HepG2 (cell line): Measurements from ENCODE around the gene FHDC1. TPM values are rescaled to one million over a fixed set of nuclear protein-coding genes. Genes with fewer than 3 reads are reported as not detected.

Source experiments
- ATAC-seq: fragments of 200-7000 bp; cut with Tn5 transposase; 3 replicates; pipeline ENCODE4 v1.9.1; 2020; ENCODE audit warnings: mild to moderate bottlenecking, moderate library complexity
- BruUV-seq: library from RNA; stranded (reverse); fragments of 400-500 nt; replicated peaks from 2 replicates; lab custom pipeline; 2021; lab: Mats Ljungman, UMichigan
- CTCF ChIA-PET: fragments of 300-600 bp; formaldehyde crosslinking; extraction: SDS; loops from one replicate; lab custom pipeline; 2021; ENCODE audit warnings: low total read pairs, inconsistent platforms, low intra/inter-chr PET ratio; lab: Yijun Ruan, JAX
- POLR2A ChIA-PET: fragments of 350-600 bp; sonication (Branson Sonifier 250); formaldehyde crosslinking; loops from one replicate; lab custom pipeline; 2020; ENCODE audit warnings: antibody characterized with exemption, inconsistent platforms; lab: Yijun Ruan, JAX
- DNase-seq: peaks from one replicate; pipeline ENCODE4 v3.0.0-alpha.2; 2015; ENCODE audit warnings: low spot score
- FAIRE-seq: peaks from 3 replicates; lab custom pipeline; 2011; peaks lifted over from hg19 to GRCh38; lab: Jason Lieb, UNC
- H2AFZ ChIP-seq: one replicate; pipeline ENCODE4 v1.6.1; 2011; ENCODE audit warnings: low read length, inconsistent platforms
- H3K27ac ChIP-seq: fragments of 300-600 bp; 3 replicates; pipeline ENCODE4 v1.8.0; 2011; ENCODE audit warnings: mixed run types, mild to moderate bottlenecking, mixed read lengths, low read length, inconsistent platforms; ENCODE audit not compliant: insufficient read depth; ENCODE audit errors: extremely low read length
- H3K27me3 ChIP-seq, 2 experiments: fragments of 200-600 bp in 1 of 2; 2 replicates in 1 of 2; 3 replicates in 1 of 2; pipeline versions ENCODE4 v1.6.0 to v1.8.0; 2011; ENCODE audit warnings: low read length in 2 of 2, mild to moderate bottlenecking in 2 of 2, moderate library complexity in 2 of 2, inconsistent platforms in 1 of 2; ENCODE audit not compliant: insufficient read depth in 2 of 2, control insufficient read depth in 1 of 2
- H3K36me3 ChIP-seq, 2 experiments: fragments of 200-600 bp in 1 of 2; replicated peaks in 1 of 2; 2 replicates in 1 of 2; 3 replicates in 1 of 2; pipeline versions ENCODE4 v1.5.1 to v1.8.0; 2011; ENCODE audit warnings: low read length in 2 of 2, inconsistent platforms in 1 of 2; ENCODE audit not compliant: insufficient read depth in 2 of 2, control insufficient read depth in 1 of 2
- H3K4me1 ChIP-seq: 2 replicates; pipeline ENCODE4 v1.5.1; 2012; ENCODE audit warnings: low read length, inconsistent platforms; ENCODE audit not compliant: insufficient read depth
- H3K4me2 ChIP-seq: 2 replicates; pipeline ENCODE4 v1.6.0; 2011; ENCODE audit warnings: low read depth, low read length, inconsistent platforms
- H3K4me3 ChIP-seq, 3 experiments: fragments of 200-600 bp in 1 of 3; sonication (generic), shearing (Covaris generic) in 1 of 3; replicated peaks in 1 of 3; 2 replicates each; pipeline ENCODE4 v1.5.1; 2011 to 2016; ENCODE audit warnings: low read length in 3 of 3, inconsistent platforms in 2 of 3, low read depth in 2 of 3, mild to moderate bottlenecking in 2 of 3, control low read depth in 1 of 3, mixed read lengths in 1 of 3; ENCODE audit not compliant: insufficient read depth in 1 of 3
- H3K79me2 ChIP-seq: one replicate; pipeline ENCODE4 v1.6.1; 2011; ENCODE audit warnings: low read length, inconsistent platforms; ENCODE audit not compliant: insufficient read depth
- H3K9ac ChIP-seq: 2 replicates; pipeline ENCODE4 v1.6.0; 2011; ENCODE audit warnings: mild to moderate bottlenecking, low read depth, low read length, inconsistent platforms; ENCODE audit not compliant: insufficient read depth
- H3K9me3 ChIP-seq: 2 replicates; pipeline ENCODE4 v1.5.1; 2012; ENCODE audit warnings: mild to moderate bottlenecking, low read length
- H4K20me1 ChIP-seq: 2 replicates; pipeline ENCODE4 v1.6.0; 2011; ENCODE audit warnings: inconsistent platforms, mild to moderate bottlenecking, low read length, moderate library complexity; ENCODE audit not compliant: insufficient read depth
- AKAP8 ChIP-seq: sonication (generic); formaldehyde crosslinking; IDR thresholded peaks from 2 replicates; pipeline ENCODE4 v1.5.1; 2020; ENCODE audit warnings: mild to moderate bottlenecking, missing genetic modification reagents
- CAMTA2 ChIP-seq: sonication (generic); formaldehyde crosslinking; IDR thresholded peaks from 2 replicates; pipeline ENCODE4 v1.4.0; 2020; ENCODE audit warnings: mild to moderate bottlenecking, missing genetic modification reagents, borderline replicate concordance
- KDM1A ChIP-seq: IDR thresholded peaks from 2 replicates; pipeline ENCODE4 v1.6.1; 2016; ENCODE audit warnings: missing compliant biosample characterization
- RFX5 ChIP-seq: IDR thresholded peaks from 2 replicates; pipeline ENCODE4 v1.6.1; 2011; ENCODE audit warnings: low read depth, low read length, improper control_type of control experiment
- ZFP37 ChIP-seq: sonication (generic); formaldehyde crosslinking; IDR thresholded peaks from 2 replicates; pipeline ENCODE4 v1.4.0; 2020; ENCODE audit warnings: missing genetic modification reagents, borderline replicate concordance
- WGBS: methylation state at CpG from one replicate; pipeline ENCODE4 v1.1.6; 2017; ENCODE audit warnings: low lambda C conversion rate; 5-methylcytosine and 5-hydroxymethylcytosine counted together
- in situ Hi-C: cut with HindIII; loops from 2 replicates; pipeline ENCODE4 v1.10.0; 2017; ENCODE audit warnings: low pct_unique_long_range_greater_than_20kb; ENCODE audit not compliant: extremely low pct_ligation_motif_present
- intact Hi-C: fragments of 100-400 bp; cut with micrococcal nuclease; formaldehyde crosslinking; loops from one replicate; pipeline ENCODE4 v1.10.0; 2022; ENCODE audit not compliant: unreplicated experiment
- polyA plus RNA-seq, 8 experiments: library from polyadenylated mRNA; depleted of rRNA in 3 of 8; stranded (reverse) in 7 of 8; unstranded in 1 of 8; fragments of >200 nt; fragmentation: Illumina TruSeq in 4 of 8; extraction: Trizol in 4 of 8; gene quantifications; 2 replicates each; pipeline versions ENCODE4 v1.2.1 to v1.2.3, GENCODE V29; 2011 to 2016; ENCODE audit warnings: low read depth in 4 of 8, missing spikeins in 1 of 8, mixed read lengths in 1 of 8; ENCODE audit not compliant: insufficient read depth in 1 of 8
- total RNA-seq, 5 experiments: library from RNA; depleted of rRNA; stranded (reverse); fragments of >200 nt; fragmentation: Illumina TruSeq; extraction: Trizol; gene quantifications; 2 replicates each; pipeline ENCODE4 v1.2.3, GENCODE V29; 2016; ENCODE audit warnings: low read depth in 1 of 5
- TF ChIP-seq, protein P1 (sequence below): sonication (generic); formaldehyde crosslinking; IDR thresholded peaks from 2 replicates; pipeline ENCODE4 v1.5.0; 2020; ENCODE audit warnings: mild to moderate bottlenecking, missing genetic modification reagents, borderline replicate concordance

FHDC1 gene
- total and polyA plus RNA-seq, 2 of the 13 experiments (the other 11 are each of a cell fraction or from before 2014, with no cell fraction given) = 0.07 to 0.15 TPM

DNA sequence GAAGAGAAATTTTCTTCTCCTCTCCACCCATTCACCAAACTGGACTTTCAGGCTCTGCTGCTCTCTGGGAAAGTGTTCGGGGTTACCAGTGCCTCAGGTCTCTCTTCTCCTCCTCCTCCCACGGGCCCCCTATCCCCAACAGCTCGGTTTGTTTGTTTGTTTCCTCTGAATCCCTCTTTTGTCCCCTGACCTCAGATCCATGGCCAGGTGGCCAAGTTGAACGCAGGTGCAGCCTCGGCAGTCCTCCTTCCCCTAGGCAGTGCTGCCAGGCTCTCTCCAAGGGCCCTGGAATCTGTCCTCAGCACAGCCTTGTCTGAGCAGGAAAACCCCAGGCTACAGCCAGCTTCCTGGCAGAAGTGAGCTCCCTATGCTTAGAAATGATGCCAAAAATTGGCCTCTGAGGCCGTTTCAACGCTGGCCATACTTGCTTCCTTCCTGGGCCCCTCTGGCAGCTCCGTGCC is 60.0 kb downstream of the FHDC1 start (continued):
- TF ChIP-seq, protein P1, sequence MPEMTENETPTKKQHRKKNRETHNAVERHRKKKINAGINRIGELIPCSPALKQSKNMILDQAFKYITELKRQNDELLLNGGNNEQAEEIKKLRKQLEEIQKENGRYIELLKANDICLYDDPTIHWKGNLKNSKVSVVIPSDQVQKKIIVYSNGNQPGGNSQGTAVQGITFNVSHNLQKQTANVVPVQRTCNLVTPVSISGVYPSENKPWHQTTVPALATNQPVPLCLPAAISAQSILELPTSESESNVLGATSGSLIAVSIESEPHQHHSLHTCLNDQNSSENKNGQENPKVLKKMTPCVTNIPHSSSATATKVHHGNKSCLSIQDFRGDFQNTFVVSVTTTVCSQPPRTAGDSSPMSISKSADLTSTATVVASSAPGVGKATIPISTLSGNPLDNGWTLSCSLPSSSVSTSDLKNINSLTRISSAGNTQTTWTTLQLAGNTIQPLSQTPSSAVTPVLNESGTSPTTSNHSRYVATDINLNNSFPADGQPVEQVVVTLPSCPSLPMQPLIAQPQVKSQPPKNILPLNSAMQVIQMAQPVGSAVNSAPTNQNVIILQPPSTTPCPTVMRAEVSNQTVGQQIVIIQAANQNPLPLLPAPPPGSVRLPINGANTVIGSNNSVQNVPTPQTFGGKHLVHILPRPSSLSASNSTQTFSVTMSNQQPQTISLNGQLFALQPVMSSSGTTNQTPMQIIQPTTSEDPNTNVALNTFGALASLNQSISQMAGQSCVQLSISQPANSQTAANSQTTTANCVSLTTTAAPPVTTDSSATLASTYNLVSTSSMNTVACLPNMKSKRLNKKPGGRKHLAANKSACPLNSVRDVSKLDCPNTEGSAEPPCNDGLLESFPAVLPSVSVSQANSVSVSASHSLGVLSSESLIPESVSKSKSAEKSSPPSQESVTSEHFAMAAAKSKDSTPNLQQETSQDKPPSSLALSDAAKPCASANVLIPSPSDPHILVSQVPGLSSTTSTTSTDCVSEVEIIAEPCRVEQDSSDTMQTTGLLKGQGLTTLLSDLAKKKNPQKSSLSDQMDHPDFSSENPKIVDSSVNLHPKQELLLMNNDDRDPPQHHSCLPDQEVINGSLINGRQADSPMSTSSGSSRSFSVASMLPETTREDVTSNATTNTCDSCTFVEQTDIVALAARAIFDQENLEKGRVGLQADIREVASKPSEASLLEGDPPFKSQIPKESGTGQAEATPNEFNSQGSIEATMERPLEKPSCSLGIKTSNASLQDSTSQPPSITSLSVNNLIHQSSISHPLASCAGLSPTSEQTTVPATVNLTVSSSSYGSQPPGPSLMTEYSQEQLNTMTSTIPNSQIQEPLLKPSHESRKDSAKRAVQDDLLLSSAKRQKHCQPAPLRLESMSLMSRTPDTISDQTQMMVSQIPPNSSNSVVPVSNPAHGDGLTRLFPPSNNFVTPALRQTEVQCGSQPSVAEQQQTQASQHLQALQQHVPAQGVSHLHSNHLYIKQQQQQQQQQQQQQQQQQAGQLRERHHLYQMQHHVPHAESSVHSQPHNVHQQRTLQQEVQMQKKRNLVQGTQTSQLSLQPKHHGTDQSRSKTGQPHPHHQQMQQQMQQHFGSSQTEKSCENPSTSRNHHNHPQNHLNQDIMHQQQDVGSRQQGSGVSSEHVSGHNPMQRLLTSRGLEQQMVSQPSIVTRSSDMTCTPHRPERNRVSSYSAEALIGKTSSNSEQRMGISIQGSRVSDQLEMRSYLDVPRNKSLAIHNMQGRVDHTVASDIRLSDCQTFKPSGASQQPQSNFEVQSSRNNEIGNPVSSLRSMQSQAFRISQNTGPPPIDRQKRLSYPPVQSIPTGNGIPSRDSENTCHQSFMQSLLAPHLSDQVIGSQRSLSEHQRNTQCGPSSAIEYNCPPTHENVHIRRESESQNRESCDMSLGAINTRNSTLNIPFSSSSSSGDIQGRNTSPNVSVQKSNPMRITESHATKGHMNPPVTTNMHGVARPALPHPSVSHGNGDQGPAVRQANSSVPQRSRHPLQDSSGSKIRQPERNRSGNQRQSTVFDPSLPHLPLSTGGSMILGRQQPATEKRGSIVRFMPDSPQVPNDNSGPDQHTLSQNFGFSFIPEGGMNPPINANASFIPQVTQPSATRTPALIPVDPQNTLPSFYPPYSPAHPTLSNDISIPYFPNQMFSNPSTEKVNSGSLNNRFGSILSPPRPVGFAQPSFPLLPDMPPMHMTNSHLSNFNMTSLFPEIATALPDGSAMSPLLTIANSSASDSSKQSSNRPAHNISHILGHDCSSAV (CRISPR knock-in tag) = no peak
- TF ChIP-seq AKAP8 (CRISPR knock-in tag) (no peak), RFX5 (no peak), KDM1A (no peak), ZFP37 (CRISPR knock-in tag) (no peak)

DNA sequence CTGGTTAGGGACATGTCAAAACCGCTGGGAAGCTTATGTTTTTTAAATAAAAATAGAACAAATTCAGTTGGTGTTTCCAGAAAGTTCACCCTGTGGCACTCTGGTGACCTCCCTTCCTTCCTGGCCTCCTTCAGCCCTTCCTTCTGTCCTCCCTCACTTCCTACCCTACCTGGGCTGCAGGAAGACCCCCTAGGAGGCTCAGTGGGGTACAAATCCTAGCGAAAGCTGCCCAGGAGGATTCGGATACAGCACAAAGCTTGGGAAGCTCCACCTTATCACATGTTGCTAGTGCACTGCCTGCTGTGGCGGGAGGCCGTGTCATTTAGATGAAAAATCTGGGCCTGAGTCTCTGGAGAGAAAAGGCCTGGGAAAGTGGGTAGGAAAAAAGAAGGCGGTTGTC is 60.5 kb downstream of the FHDC1 start:
- H3K36me3 ChIP-seq = no peaks in the 10 kb centered on the region
- no peak overlapping the region for H3K4me3 ChIP-seq
- WGBS = 33% methylated on average over 6 of the region's 6 CpGs
- no peak for DNase-seq
- POLR2A ChIA-PET = no interaction called here
- intact Hi-C loops (no loop called here), in situ Hi-C loops (no loop called here)
- no peak for FAIRE-seq
- no peak overlapping the region for H3K4me2 ChIP-seq
- CTCF ChIA-PET = no interaction called here
- H3K9me3 ChIP-seq = no peaks in the 10 kb centered on the region
- H3K9ac ChIP-seq = no peak overlapping the region
- H3K79me2 ChIP-seq = no peaks in the 10 kb centered on the region
- H4K20me1 ChIP-seq = no peaks in the 10 kb centered on the region
- H2AFZ ChIP-seq = no peak overlapping the region
- no peak for ATAC-seq
- H3K27ac ChIP-seq = no peak overlapping the region
- H3K27me3 ChIP-seq = peaks cover 5 to 43% of the 10 kb centered on the region in 2 experiments; a peak in 4 of 5 replicates
- TF ChIP-seq CAMTA2 (CRISPR knock-in tag) = no peak
- peaks cover 8% of the 10 kb centered on the region; the same call in 1 of the 2 replicates for H3K4me1 ChIP-seq
- no TSS peak for BruUV-seq
